Body of pancreas (tissue), 4 donors: ENCODE data around the gene CORO6. TPM values are rescaled to one million over a fixed set of nuclear protein-coding genes. Genes with fewer than 3 reads are reported as not detected.

ENCODE experiments used
- ATAC-seq: fragments of 150-250 bp; one replicate; pipeline ENCODE4 v1.9.1; 2016
- DNase-seq, 4 donors: peaks; one replicate each; pipeline ENCODE4 v3.0.0-alpha.2; 2019
- H3K27ac ChIP-seq, 4 donors: fragments of 200-600 bp; sonication (generic); 1 replicate in 3 of 4; 2 replicates in 1 of 4; pipeline versions ENCODE4 v1.5.1 to v1.6.1; 2016 to 2019; ENCODE audit warnings: mild to moderate bottlenecking in 1 of 4, mixed read lengths in 1 of 4, moderate library complexity in 1 of 4
- H3K27me3 ChIP-seq, 2 donors: fragments of 200-600 bp; sonication (generic); one replicate each; pipeline ENCODE4 v1.6.0; 2016; ENCODE audit warnings: mild to moderate bottlenecking in 1 of 2
- H3K36me3 ChIP-seq, 2 donors: fragments of 200-600 bp; sonication (generic); replicated peaks in 1 of 2; 2 replicates each; pipeline ENCODE4 v1.5.1; 2016; ENCODE audit warnings: low read depth in 2 of 2; ENCODE audit not compliant: insufficient read depth in 1 of 2
- H3K4me1 ChIP-seq: fragments of 200-600 bp; sonication (generic); one replicate; pipeline ENCODE4 v1.6.0; 2016
- H3K4me3 ChIP-seq, 2 donors: fragments of 200-600 bp; sonication (generic); 1 replicate in 1 of 2; 2 replicates in 1 of 2; pipeline ENCODE4 v1.5.1; 2016 to 2019
- H3K9me3 ChIP-seq, 3 donors: fragments of 200-600 bp; sonication (generic); 1 replicate in 2 of 3; 2 replicates in 1 of 3; pipeline ENCODE4 v1.5.1; 2016
- CTCF ChIP-seq, 7 experiments: fragments of 450-650 bp in 4 of 7; fragments of 200-600 bp in 3 of 7; sonication (generic) in 3 of 7; IDR thresholded peaks; one replicate each; pipeline ENCODE4 v1.5.1; 2016 to 2019; ENCODE audit warnings: antibody characterized with exemption in 7 of 7
- POLR2A ChIP-seq, 3 donors: fragments of 450-650 bp; IDR thresholded peaks; one replicate each; pipeline ENCODE4 v1.6.1; 2016; ENCODE audit warnings: antibody characterized with exemption in 3 of 3, mild to moderate bottlenecking in 2 of 3
- WGBS, 2 donors: methylation state at CpG; one replicate each; pipeline ENCODE4 v1.1.5; 2017; 5-methylcytosine and 5-hydroxymethylcytosine counted together
- intact Hi-C: fragments of 100-400 bp; cut with DNase I; formaldehyde crosslinking; loops from one replicate; pipeline ENCODE4 v1.15.1; 2023
- total RNA-seq, 2 donors: library from RNA; depleted of rRNA; stranded (reverse); fragments of >200 nt; gene quantifications; one replicate each; pipeline ENCODE4 v1.1.0, GENCODE V29; 2016

Gene CORO6
- total RNA-seq, 2 donors from 2014 or later: 2.3 to 5.6 TPM

GRCh38 chr17:29625037-29625750, 2.5 kb upstream of the CORO6 start:
- Histone ChIP-seq H3K27me3 (peaks cover 0 to 11% of the 10 kb centered on the region in 2 donors), H3K9me3 (no peaks in the 10 kb centered on the region), H3K4me3 (no peak overlapping the region), H3K4me1 (peaks cover 12% of the 10 kb centered on the region), H3K36me3 (no peaks in the 10 kb centered on the region), H3K27ac (no peak overlapping the region)
- intact Hi-C loops: no loop called here
- WGBS, 2 donors: 92 to 93% methylated on average over 8 of the region's 8 CpGs
- DNase-seq (no peak), ATAC-seq (no peak)
- TF ChIP-seq POLR2A (IDR thresholded peaks at IDR 0.05) (no peak), CTCF (IDR thresholded peaks at IDR 0.05) (no peak)

- DNase-seq: no peak
- H3K27ac ChIP-seq: no peak overlapping the region
Measured at GRCh38 chr17:29624586-29624985, 1.9 kb upstream of the CORO6 start.

GRCh38 chr17:29623283-29623647, 553 bp upstream of the CORO6 start:
- no peaks in the 10 kb centered on the region for H3K36me3 ChIP-seq
- no peak for TF ChIP-seq POLR2A (IDR thresholded peaks at IDR 0.05)
- no peak for TF ChIP-seq CTCF (IDR thresholded peaks at IDR 0.05)
- H3K4me3 ChIP-seq: no peak overlapping the region
- no peak for DNase-seq
- H3K27me3 ChIP-seq: peaks cover 0 to 11% of the 10 kb centered on the region in 2 donors
- no peak overlapping the region for H3K27ac ChIP-seq
- H3K9me3 ChIP-seq: no peaks in the 10 kb centered on the region
- intact Hi-C loops: no loop called here
- 53 to 63% methylated on average over 4 of the region's 4 CpGs for WGBS, 2 donors
- no peak for ATAC-seq
- H3K4me1 ChIP-seq: peaks cover 14% of the 10 kb centered on the region

More at GRCh38 chr17:29624586-29624985, 1.9 kb upstream of the CORO6 start:
- Histone ChIP-seq H3K36me3 (no peaks in the 10 kb centered on the region), H3K27me3 (peaks cover 0 to 11% of the 10 kb centered on the region in 2 donors), H3K4me1 (peaks cover 12% of the 10 kb centered on the region), H3K9me3 (no peaks in the 10 kb centered on the region), H3K4me3 (no peak overlapping the region)
- ATAC-seq: no peak
- TF ChIP-seq CTCF (IDR thresholded peaks at IDR 0.05) (no peak), POLR2A (IDR thresholded peaks at IDR 0.05) (no peak)
- intact Hi-C loops: no loop called here
- WGBS, 2 donors: 75 to 76% methylated on average over 4 of the region's 4 CpGs

- Histone ChIP-seq H3K4me1 (peaks cover 29% of the 10 kb centered on the region), H3K4me3 (no peak overlapping the region), H3K27me3 (peaks cover 0 to 21% of the 10 kb centered on the region in 2 donors), H3K27ac (no peak overlapping the region), H3K36me3 (no peaks in the 10 kb centered on the region), H3K9me3 (no peaks in the 10 kb centered on the region)
- ATAC-seq (no peak), DNase-seq (no peak)
- intact Hi-C loops: no loop called here
- 75% methylated on average over 4 to 8 of the region's 8 CpGs for WGBS, 2 donors
- TF ChIP-seq POLR2A (IDR thresholded peaks at IDR 0.05) (no peak), CTCF (IDR thresholded peaks at IDR 0.05) (no peak)
Measured at GRCh38 chr17:29621751-29622194, 939 bp downstream of the CORO6 start.
